Breast epithelium (tissue), 4 donors: ENCODE data around the gene PCDHB6. TPM values are rescaled to one million over a fixed set of nuclear protein-coding genes. Genes with fewer than 3 reads are reported as not detected.
A peak's percentile ranks its signal among the peaks of the same experiment; 100 is the strongest.
"Not testable (repeated sequence)": the region's sequence is repeated elsewhere in the genome, so short reads cannot be mapped to it uniquely, and the experiment has no call there.

ENCODE experiments used
- DNase-seq, 2 donors: peaks; one replicate each; pipeline ENCODE4 v3.0.0-alpha.2; 2019; ENCODE audit warnings: low spot score in 2 of 2
- H3K27ac ChIP-seq, 2 donors: fragments of 200-600 bp; sonication (generic) in 1 of 2; one replicate each; pipeline ENCODE4 v1.5.1; 2016 to 2019; ENCODE audit warnings: mild to moderate bottlenecking in 1 of 2
- H3K27me3 ChIP-seq, 2 donors: fragments of 200-600 bp; sonication (generic) in 1 of 2; one replicate each; pipeline versions ENCODE4 v1.5.1 to v1.6.0; 2017 to 2019; ENCODE audit warnings: control low read depth in 1 of 2, mild to moderate bottlenecking in 1 of 2
- H3K36me3 ChIP-seq: fragments of 200-600 bp; one replicate; pipeline ENCODE4 v1.5.1; 2019
- H3K4me1 ChIP-seq, 2 donors: fragments of 200-600 bp; sonication (generic); one replicate each; pipeline ENCODE4 v1.5.1; 2016 to 2019; ENCODE audit warnings: control low read depth in 1 of 2
- H3K4me3 ChIP-seq, 3 donors: fragments of 200-600 bp; sonication (generic); 1 replicate in 2 of 3; 2 replicates in 1 of 3; pipeline ENCODE4 v1.5.1; 2016 to 2019; ENCODE audit warnings: mild to moderate bottlenecking in 3 of 3, moderate library complexity in 2 of 3
- H3K9me3 ChIP-seq, 2 donors: fragments of 200-600 bp; sonication (generic) in 1 of 2; one replicate each; pipeline ENCODE4 v1.5.1; 2016 to 2019; ENCODE audit warnings: control low read depth in 1 of 2
- CTCF ChIP-seq, 3 donors: fragments of 450-650 bp; IDR thresholded peaks; one replicate each; pipeline ENCODE4 v1.5.1; 2016 to 2017; ENCODE audit warnings: antibody characterized with exemption in 3 of 3, mild to moderate bottlenecking in 3 of 3, moderate library complexity in 3 of 3
- POLR2A ChIP-seq: fragments of 450-650 bp; IDR thresholded peaks from one replicate; pipeline ENCODE4 v1.6.1; 2016; ENCODE audit warnings: antibody characterized with exemption, mild to moderate bottlenecking, moderate library complexity
- POLR2AphosphoS5 ChIP-seq, 3 donors: sonication (generic); formaldehyde crosslinking; IDR thresholded peaks; one replicate each; pipeline ENCODE4 v1.6.1; 2017; ENCODE audit warnings: antibody characterized with exemption in 3 of 3
- intact Hi-C: fragments of 100-400 bp; cut with DNase I; formaldehyde crosslinking; loops from one replicate; pipeline ENCODE4 v1.15.1; 2023; ENCODE audit warnings: low total_unique reads
- total RNA-seq, 3 donors: library from RNA; depleted of rRNA; stranded (reverse); fragments of >200 nt; gene quantifications; one replicate each; pipeline ENCODE4 v1.1.0, GENCODE V29; 2016

PCDHB6 gene
- 1 to 10 TPM; 1.4 to 3.6 (median 2.2) TPM for total RNA-seq

- Histone ChIP-seq H3K27me3 (no peaks in the 10 kb centered on the region), H3K4me1 (no peaks in the 10 kb centered on the region), H3K36me3 (no peaks in the 10 kb centered on the region), H3K27ac (no peak within 1 kb of the TSS), H3K9me3 (peaks cover 43 to 100% of the 10 kb centered on the region in 2 donors), H3K4me3 (peak within 1 kb of the TSS in 2 of 3 donors; percentile 7 to 51)
- no peak for DNase-seq
- intact Hi-C loops = no loop called here
- TF ChIP-seq CTCF (IDR thresholded peaks at IDR 0.05) = no peak
- no peak for TF ChIP-seq POLR2A
- TF ChIP-seq POLR2AphosphoS5 (IDR thresholded peaks at IDR 0.05) = no peak
Measured at GRCh38 chr5:141149812-141150211, at the start of gene PCDHB6. Gene PCDHB6 (plus strand): TSS chr5:141150057. CDS start chr5:141150258, 201 bp downstream.

- Histone ChIP-seq H3K4me1 (no peaks in the 10 kb centered on the region), H3K9me3 (peaks cover 39 to 54% of the 10 kb centered on the region in 2 donors), H3K36me3 (no peaks in the 10 kb centered on the region), H3K27ac (peak within 1 kb of the TSS in 1 of 2 donors; percentile 25), H3K4me3 (peak within 1 kb of the TSS; percentile 27 to 54 (median 42)), H3K27me3 (no peaks in the 10 kb centered on the region)
- intact Hi-C loops = no loop called here
- peak in 1 of 2 donors; percentile 34 for DNase-seq
- no peak for TF ChIP-seq POLR2A
- TF ChIP-seq CTCF (IDR thresholded peaks at IDR 0.05) = peak in 1 of 3 donors; percentile 25
Measured at GRCh38 chr5:141100243-141100805, 49.5 kb upstream of the PCDHB6 start, which contains the start of gene PCDHB3. Gene PCDHB3 (plus strand): TSS chr5:141100473. CDS start chr5:141100650, 177 bp downstream.

GRCh38 chr5:141101059-141101458, 48.8 kb upstream of the PCDHB6 start:
- Histone ChIP-seq H3K36me3 (no peaks in the 10 kb centered on the region), H3K4me3 (peak overlapping the region; percentile 27 to 54 (median 42)), H3K27me3 (no peaks in the 10 kb centered on the region), H3K27ac (no peak overlapping the region), H3K9me3 (peaks cover 32 to 51% of the 10 kb centered on the region in 2 donors), H3K4me1 (no peaks in the 10 kb centered on the region)
- TF ChIP-seq POLR2A = no peak
- TF ChIP-seq CTCF (IDR thresholded peaks at IDR 0.05) = no peak
- TF ChIP-seq POLR2AphosphoS5 (IDR thresholded peaks at IDR 0.05) = no peak
- DNase-seq = no peak
- intact Hi-C loops = no loop called here

- H3K27ac ChIP-seq, H3K4me3 ChIP-seq, DNase-seq, H3K4me1 ChIP-seq, H3K27me3 ChIP-seq, H3K36me3 ChIP-seq, intact Hi-C loops: not testable (repeated sequence)
- H3K9me3 ChIP-seq = peaks cover 27 to 51% of the 10 kb centered on the region in 2 donors
Measured at GRCh38 chr5:141102070-141102469, 47.8 kb upstream of the PCDHB6 start.

- H3K27ac ChIP-seq, H3K4me3 ChIP-seq, H3K36me3 ChIP-seq, H3K4me1 ChIP-seq, intact Hi-C loops, H3K27me3 ChIP-seq, DNase-seq: not testable (repeated sequence)
- peaks cover 28 to 55% of the 10 kb centered on the region in 2 donors for H3K9me3 ChIP-seq
Measured at GRCh38 chr5:141102471-141102870, 47.4 kb upstream of the PCDHB6 start.

- Histone ChIP-seq H3K9me3 (peaks cover 33 to 59% of the 10 kb centered on the region in 2 donors), H3K27ac (no peak overlapping the region), H3K36me3 (no peaks in the 10 kb centered on the region), H3K27me3 (no peaks in the 10 kb centered on the region), H3K4me3 (no peak overlapping the region), H3K4me1 (no peaks in the 10 kb centered on the region)
- no peak for TF ChIP-seq POLR2AphosphoS5 (IDR thresholded peaks at IDR 0.05)
- TF ChIP-seq POLR2A = no peak
- TF ChIP-seq CTCF (IDR thresholded peaks at IDR 0.05) = no peak
- intact Hi-C loops = no loop called here
- no peak for DNase-seq
Measured at GRCh38 chr5:141105350-141105749, 44.5 kb upstream of the PCDHB6 start.
